Neural crest cell (in vitro differentiated cells): Measurements from ENCODE around the gene ZDHHC11B. TPM values are rescaled to one million over a fixed set of nuclear protein-coding genes. Genes with fewer than 3 reads are reported as not detected.
"Not testable (repeated sequence)": the region's sequence is repeated elsewhere in the genome, so short reads cannot be mapped to it uniquely, and the experiment has no call there.

ENCODE experiments used
- DNase-seq: peaks from one replicate; pipeline ENCODE4 v3.0.0; 2021; ENCODE audit warnings: low read depth, mixed read lengths, low spot score
- H3K27ac Mint-ChIP-seq: one replicate; pipeline ENCODE4 v1.8.0; 2021; ENCODE audit warnings: mild to moderate bottlenecking, mixed read lengths; ENCODE audit not compliant: unreplicated experiment
- H3K27me3 Mint-ChIP-seq: 2 replicates; pipeline ENCODE4 v1.8.0; 2021; ENCODE audit warnings: low read depth, mild to moderate bottlenecking, mixed read lengths
- H3K36me3 Mint-ChIP-seq: 2 replicates; pipeline ENCODE4 v1.8.0; 2021; ENCODE audit warnings: low read depth, mild to moderate bottlenecking, mixed read lengths
- H3K4me1 Mint-ChIP-seq: 2 replicates; pipeline ENCODE4 v1.8.0; 2021; ENCODE audit warnings: mixed read lengths
- H3K4me3 Mint-ChIP-seq: one replicate; pipeline ENCODE4 v1.8.0; 2021; ENCODE audit warnings: mild to moderate bottlenecking, mixed read lengths
- H3K9me3 Mint-ChIP-seq: 2 replicates; pipeline ENCODE4 v1.8.0; 2021; ENCODE audit warnings: mixed read lengths
- CTCF ChIP-seq: fragments of 200-600 bp; sonication (generic); conservative IDR thresholded peaks from 2 replicates; pipeline ENCODE4 v1.5.0; 2021; ENCODE audit warnings: antibody characterized with exemption, mild to moderate bottlenecking
- total RNA-seq: library from RNA; stranded (reverse); gene quantifications from 2 replicates; pipeline ENCODE4 v1.2.1, GENCODE V29; 2021

ZDHHC11B gene
- total RNA-seq, 1 donor from 2014 or later: 3.0 TPM

DNA sequence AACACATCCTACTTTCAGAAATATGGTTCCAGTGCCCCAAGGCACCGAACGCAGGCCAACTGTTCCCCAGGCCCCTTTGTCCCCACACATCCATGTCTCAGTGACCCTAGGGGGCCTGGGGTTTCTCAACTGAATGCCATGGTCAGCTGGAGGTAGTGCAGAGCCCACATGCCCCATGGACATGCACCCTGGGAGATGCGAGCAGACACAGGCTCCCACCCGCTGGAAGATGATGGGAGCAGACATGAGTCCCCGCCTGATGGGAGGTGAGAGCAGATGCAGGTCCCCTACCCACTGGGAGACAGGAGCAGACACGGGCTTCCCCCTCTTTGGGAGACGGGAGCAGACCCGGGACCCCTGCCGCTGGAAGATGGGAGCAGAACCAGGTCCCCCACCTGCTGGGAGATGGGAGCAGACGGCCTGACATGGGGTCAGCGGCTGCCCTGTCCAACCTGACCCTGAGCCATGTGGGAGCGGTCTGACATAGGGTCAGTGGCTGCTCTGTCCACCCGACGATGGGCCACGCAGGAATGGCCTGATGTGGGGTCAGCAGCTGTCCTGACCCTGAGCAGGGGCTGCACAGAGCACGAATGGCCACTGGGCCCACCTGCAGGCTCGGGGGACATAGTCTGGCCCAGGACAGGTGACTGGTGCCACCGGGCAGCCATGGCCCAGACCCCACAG is 18.4 kb downstream of the ZDHHC11B start:
- H3K4me1 Mint-ChIP-seq: no peaks in the 10 kb centered on the region
- H3K36me3 Mint-ChIP-seq: no peaks in the 10 kb centered on the region
- no peak overlapping the region for H3K4me3 Mint-ChIP-seq
- no peaks in the 10 kb centered on the region for H3K9me3 Mint-ChIP-seq
- H3K27ac Mint-ChIP-seq: no peak overlapping the region
- no peaks in the 10 kb centered on the region for H3K27me3 Mint-ChIP-seq
- DNase-seq: no peak
- no peak for TF ChIP-seq CTCF

GRCh38 chr5:763998-764781 is 20.3 kb downstream of the ZDHHC11B start:
- no peaks in the 10 kb centered on the region for H3K9me3 Mint-ChIP-seq
- peaks cover 4% of the 10 kb centered on the region for H3K4me1 Mint-ChIP-seq
- H3K4me3 Mint-ChIP-seq: no peak overlapping the region
- DNase-seq: no peak
- TF ChIP-seq CTCF: no peak
- H3K27ac Mint-ChIP-seq: no peak overlapping the region
- no peaks in the 10 kb centered on the region for H3K27me3 Mint-ChIP-seq
- no peaks in the 10 kb centered on the region for H3K36me3 Mint-ChIP-seq

DNA sequence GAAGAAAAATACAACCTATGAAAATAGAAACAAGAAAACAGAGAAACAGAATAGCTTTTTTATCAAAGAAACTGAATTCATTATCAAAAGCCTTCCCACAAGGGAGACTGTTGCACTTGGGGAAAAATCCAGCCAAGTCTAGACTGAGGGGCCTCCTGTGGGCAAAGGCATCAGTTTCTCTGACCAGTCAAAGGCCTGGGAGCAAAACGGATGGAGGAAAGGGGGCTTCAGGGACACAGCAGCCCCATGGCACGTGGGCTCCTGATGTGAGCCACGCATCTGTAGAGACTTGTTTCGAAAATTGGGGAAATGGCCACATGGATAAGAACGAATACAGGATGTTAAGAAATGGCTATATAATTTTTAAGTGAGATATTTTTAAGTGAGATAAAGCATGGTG is 21.1 kb downstream of the ZDHHC11B start:
- Mint-ChIP-seq H3K4me1 (peaks cover 12% of the 10 kb centered on the region), H3K36me3 (no peaks in the 10 kb centered on the region), H3K27me3 (no peaks in the 10 kb centered on the region), H3K27ac (no peak overlapping the region), H3K9me3 (no peaks in the 10 kb centered on the region), H3K4me3 (no peak overlapping the region)
- TF ChIP-seq CTCF: no peak
- DNase-seq: no peak

DNA sequence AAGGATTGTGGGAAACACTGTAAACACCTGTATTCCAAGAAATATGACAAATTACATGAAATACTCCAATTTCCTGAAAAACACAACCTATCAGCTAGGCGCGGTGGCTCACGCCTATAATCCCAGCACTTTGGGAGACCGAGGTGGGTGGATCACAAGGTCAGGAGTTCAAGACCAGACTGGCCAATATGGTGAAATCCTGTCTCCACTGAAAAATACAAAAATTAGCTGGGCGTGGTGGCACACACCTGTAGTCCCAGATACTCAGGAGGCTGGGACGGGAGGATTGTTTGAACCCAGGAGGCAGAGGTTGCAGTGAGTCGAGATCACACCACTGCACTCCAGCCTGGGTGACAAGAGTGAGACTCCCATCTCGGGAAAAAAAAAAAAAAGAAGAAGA is 21.5 kb downstream of the ZDHHC11B start:
- not testable (repeated sequence) for H3K27me3 Mint-ChIP-seq, H3K4me3 Mint-ChIP-seq, H3K27ac Mint-ChIP-seq, H3K36me3 Mint-ChIP-seq, DNase-seq, H3K9me3 Mint-ChIP-seq
- peaks cover 16% of the 10 kb centered on the region for H3K4me1 Mint-ChIP-seq

- no peak for TF ChIP-seq CTCF
- peaks cover 25% of the 10 kb centered on the region for H3K4me1 Mint-ChIP-seq
- no peak overlapping the region for H3K27ac Mint-ChIP-seq
- H3K4me3 Mint-ChIP-seq: no peak overlapping the region
- H3K9me3 Mint-ChIP-seq: no peaks in the 10 kb centered on the region
- no peak for DNase-seq
- H3K36me3 Mint-ChIP-seq: no peaks in the 10 kb centered on the region
- H3K27me3 Mint-ChIP-seq: no peaks in the 10 kb centered on the region
Observed at GRCh38 chr5:761854-762710, 22.4 kb downstream of the ZDHHC11B start.
